Parathyroid adenoma (tissue), 2 donors: ENCODE data around the gene XPO5.

Experiments
- H2AFZ ChIP-seq: fragments of 300-600 bp; sonication (generic); one replicate; pipeline ENCODE4 v1.7.0; 2017; ENCODE audit warnings: antibody characterized with exemption, mild to moderate bottlenecking
- H3K27ac ChIP-seq: fragments of 300-600 bp; sonication (generic); one replicate; pipeline ENCODE4 v1.7.0; 2017
- H3K27me3 ChIP-seq: fragments of 300-600 bp; sonication (generic); one replicate; pipeline ENCODE4 v1.7.0; 2017; ENCODE audit warnings: low read length; ENCODE audit not compliant: control insufficient read depth, insufficient read depth
- H3K36me3 ChIP-seq: fragments of 300-600 bp; sonication (generic); one replicate; pipeline ENCODE4 v1.7.0; 2017; ENCODE audit warnings: low read length; ENCODE audit not compliant: control insufficient read depth, insufficient read depth
- H3K4me1 ChIP-seq: fragments of 300-600 bp; sonication (generic); one replicate; pipeline ENCODE4 v1.7.0; 2017; ENCODE audit warnings: control low read depth
- H3K4me2 ChIP-seq: fragments of 300-600 bp; sonication (generic); one replicate; pipeline ENCODE4 v1.7.0; 2017; ENCODE audit warnings: low read length
- H3K4me3 ChIP-seq: fragments of 300-600 bp; sonication (generic); one replicate; pipeline ENCODE4 v1.7.0; 2017; ENCODE audit warnings: low read depth, low read length
- H3K79me2 ChIP-seq: fragments of 300-600 bp; sonication (generic); one replicate; pipeline ENCODE4 v1.7.0; 2017; ENCODE audit warnings: control low read depth
- H3K9ac ChIP-seq: fragments of 300-600 bp; sonication (generic); one replicate; pipeline ENCODE4 v1.7.0; 2017; ENCODE audit warnings: mild to moderate bottlenecking
- H3K9me3 ChIP-seq: fragments of 300-600 bp; sonication (generic); one replicate; pipeline ENCODE4 v1.7.0; 2017; ENCODE audit warnings: low read length; ENCODE audit not compliant: control insufficient read depth
- TF ChIP-seq, protein P1 (sequence below): fragments of 300-600 bp; sonication (generic); IDR thresholded peaks from one replicate; pipeline ENCODE4 v1.7.0; 2017; ENCODE audit warnings: antibody characterized with exemption, mild to moderate bottlenecking
- donor health status: primary hyperparathyroidism.

XPO5 gene

DNA sequence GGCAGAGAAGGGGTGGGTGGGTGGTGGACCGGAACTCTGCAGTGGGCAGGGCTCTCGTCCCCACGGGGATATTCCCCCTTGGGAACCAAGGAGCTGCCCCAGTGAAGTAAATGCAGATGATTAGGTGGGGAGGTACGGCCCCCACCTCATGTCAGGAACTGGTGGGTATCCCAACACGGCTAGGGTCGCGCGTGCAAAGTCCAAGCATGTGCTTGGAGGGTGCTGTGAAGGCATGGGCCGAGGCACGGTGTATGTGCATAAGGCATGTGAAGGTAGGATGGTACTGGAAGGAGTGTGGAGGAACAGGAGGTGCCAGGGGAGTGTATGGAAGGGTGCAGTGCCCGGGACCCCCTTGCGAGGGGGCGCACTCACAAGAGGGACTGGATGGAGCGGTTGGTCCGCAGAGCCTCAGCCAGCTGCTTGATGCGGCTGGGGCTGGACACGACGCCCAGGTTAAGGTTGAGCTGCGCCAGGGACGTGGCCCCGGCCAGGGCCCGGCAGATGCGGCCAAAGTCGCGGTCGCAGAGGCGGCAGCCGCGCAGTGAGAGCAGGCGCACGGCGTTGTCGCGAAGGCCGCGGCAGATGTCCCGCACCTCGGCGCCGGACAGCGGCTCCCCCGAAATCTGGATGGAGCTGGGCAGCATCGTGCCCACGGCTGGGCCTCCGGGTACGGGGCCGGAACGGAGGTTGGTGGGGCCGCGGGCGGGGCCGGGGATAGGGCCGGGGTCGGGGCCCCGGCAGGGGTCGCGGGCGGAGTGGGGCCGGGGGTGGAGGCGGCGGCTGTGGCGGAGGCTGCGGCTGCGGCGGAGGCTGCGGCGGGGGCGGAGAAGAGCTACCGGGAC lies 66.5 kb downstream of the XPO5 start:
- peak overlapping the region; percentile 88 for H2AFZ ChIP-seq
- peak overlapping the region; percentile 86 for H3K4me2 ChIP-seq
- H3K36me3 ChIP-seq = no peaks in the 10 kb centered on the region
- H3K9ac ChIP-seq = no peak overlapping the region
- TF ChIP-seq, protein P1, sequence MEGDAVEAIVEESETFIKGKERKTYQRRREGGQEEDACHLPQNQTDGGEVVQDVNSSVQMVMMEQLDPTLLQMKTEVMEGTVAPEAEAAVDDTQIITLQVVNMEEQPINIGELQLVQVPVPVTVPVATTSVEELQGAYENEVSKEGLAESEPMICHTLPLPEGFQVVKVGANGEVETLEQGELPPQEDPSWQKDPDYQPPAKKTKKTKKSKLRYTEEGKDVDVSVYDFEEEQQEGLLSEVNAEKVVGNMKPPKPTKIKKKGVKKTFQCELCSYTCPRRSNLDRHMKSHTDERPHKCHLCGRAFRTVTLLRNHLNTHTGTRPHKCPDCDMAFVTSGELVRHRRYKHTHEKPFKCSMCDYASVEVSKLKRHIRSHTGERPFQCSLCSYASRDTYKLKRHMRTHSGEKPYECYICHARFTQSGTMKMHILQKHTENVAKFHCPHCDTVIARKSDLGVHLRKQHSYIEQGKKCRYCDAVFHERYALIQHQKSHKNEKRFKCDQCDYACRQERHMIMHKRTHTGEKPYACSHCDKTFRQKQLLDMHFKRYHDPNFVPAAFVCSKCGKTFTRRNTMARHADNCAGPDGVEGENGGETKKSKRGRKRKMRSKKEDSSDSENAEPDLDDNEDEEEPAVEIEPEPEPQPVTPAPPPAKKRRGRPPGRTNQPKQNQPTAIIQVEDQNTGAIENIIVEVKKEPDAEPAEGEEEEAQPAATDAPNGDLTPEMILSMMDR = no peak
- H3K27me3 ChIP-seq = no peaks in the 10 kb centered on the region
- H3K27ac ChIP-seq = no peak overlapping the region
- peaks cover 10% of the 10 kb centered on the region for H3K4me1 ChIP-seq
- peak overlapping the region; percentile 65 for H3K4me3 ChIP-seq
- no peaks in the 10 kb centered on the region for H3K79me2 ChIP-seq
- H3K9me3 ChIP-seq = no peaks in the 10 kb centered on the region

DNA sequence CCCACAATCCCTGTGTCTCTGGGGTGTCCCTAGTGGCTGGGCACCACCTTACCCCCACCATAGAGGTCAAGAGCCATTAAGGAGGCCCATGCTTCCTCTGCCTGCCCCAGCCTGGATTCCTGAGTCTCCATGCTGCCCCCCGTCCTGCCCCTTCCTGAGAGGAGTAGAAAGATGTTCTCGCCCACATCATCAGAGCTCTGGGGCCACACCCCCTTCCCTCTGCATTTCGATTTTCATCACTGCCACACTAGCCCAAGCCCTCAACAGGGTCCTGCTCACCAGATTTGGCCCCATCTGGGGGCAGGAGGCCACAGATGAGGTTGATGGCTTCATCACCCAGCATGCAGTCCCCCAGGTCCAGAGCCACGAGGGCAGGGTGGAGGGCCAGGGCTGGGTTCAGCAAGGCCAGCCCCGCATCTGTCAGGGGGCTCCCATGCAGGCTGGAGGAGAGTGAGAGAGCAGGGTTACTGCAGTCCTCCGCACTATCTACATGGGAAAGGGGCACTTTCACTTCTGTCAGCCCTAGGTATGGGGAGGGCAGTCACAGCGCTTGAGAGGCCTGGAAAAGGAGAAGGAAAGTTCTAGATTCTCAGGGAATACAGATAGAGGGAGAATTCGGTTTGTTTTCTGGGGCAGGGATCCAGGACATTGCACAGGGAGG lies 67.2 kb downstream of the XPO5 start:
- Histone ChIP-seq H3K36me3 (no peaks in the 10 kb centered on the region), H3K79me2 (no peaks in the 10 kb centered on the region), H3K9ac (no peak overlapping the region), H3K4me2 (no peak overlapping the region), H3K27ac (no peak overlapping the region), H3K9me3 (no peaks in the 10 kb centered on the region), H3K4me3 (peak overlapping the region; percentile 51), H2AFZ (no peak overlapping the region), H3K27me3 (no peaks in the 10 kb centered on the region), H3K4me1 (peaks cover 10% of the 10 kb centered on the region)
- TF ChIP-seq, protein P1 = no peak

DNA sequence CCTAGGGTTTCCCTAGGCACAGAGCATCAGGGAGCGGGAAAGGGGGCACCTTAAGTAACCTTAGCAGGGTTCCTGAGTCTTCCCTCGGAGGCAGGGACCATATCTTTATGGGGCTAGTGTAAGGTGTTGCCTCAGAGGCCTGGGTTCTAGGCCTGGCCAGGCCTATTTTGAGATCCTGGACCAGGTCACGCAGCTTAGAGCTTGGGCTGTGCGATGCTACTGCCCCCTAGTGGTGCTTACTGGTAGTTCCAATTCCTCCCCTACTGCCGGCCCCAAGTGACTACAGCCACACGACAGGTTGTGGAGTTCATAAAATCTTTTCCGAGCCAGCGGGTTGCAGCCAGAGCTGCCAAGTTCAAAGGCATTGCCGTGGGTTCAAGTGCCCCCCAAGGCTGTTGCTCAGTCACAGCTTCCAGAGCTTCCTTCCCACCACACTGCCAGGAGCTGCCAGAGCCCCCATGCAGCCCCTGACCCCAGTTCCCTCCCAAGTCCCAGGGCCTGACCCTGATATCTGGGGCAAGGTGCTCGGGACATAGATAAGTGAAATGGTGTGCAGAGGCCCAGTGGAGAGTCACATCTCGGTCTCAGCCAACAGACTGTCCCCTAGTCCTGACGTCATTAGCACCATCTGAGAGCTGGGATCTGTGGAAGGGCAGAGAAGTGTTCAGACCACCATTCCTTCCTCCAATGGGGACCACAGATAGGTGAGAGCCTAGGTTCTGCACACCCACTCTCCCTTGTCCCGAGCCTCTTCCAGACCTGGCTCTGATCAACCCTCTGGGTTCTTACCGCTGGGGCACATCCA lies 69.0 kb downstream of the XPO5 start:
- no peak overlapping the region for H3K27ac ChIP-seq
- H3K4me1 ChIP-seq = peaks cover 10% of the 10 kb centered on the region
- no peaks in the 10 kb centered on the region for H3K9me3 ChIP-seq
- no peak overlapping the region for H3K4me2 ChIP-seq
- no peaks in the 10 kb centered on the region for H3K36me3 ChIP-seq
- no peak overlapping the region for H3K9ac ChIP-seq
- H3K79me2 ChIP-seq = no peaks in the 10 kb centered on the region
- H3K27me3 ChIP-seq = no peaks in the 10 kb centered on the region
- H3K4me3 ChIP-seq = no peak overlapping the region
- TF ChIP-seq, protein P1 = peak; percentile 98
- no peak overlapping the region for H2AFZ ChIP-seq

DNA sequence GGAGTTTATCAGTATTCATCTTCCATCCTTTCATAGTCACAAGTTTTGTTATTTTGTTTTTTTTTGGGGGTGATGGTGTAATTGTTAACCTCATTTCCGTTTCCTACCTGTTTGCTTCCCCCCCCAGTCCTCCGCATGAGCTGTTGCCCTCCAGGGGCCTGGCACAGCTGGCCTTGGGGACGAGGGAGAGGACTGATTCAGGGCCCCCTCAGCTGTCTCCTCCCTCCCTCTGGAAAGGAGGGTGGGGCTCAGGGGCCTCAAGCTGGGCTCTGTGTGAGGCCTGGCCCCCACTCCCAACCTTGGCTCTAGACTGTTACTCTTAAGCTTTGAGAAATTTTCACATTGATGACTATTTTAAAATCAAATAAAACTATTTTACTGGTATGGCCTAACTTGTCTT lies 69.7 kb downstream of the XPO5 start:
- H3K27ac ChIP-seq = no peak overlapping the region
- H3K4me2 ChIP-seq = no peak overlapping the region
- H3K27me3 ChIP-seq = no peaks in the 10 kb centered on the region
- H2AFZ ChIP-seq = no peak overlapping the region
- H3K36me3 ChIP-seq = no peaks in the 10 kb centered on the region
- TF ChIP-seq, protein P1 = no peak
- peaks cover 10% of the 10 kb centered on the region for H3K4me1 ChIP-seq
- no peaks in the 10 kb centered on the region for H3K79me2 ChIP-seq
- no peak overlapping the region for H3K4me3 ChIP-seq
- H3K9ac ChIP-seq = no peak overlapping the region
- no peaks in the 10 kb centered on the region for H3K9me3 ChIP-seq
